ENCODE data around the gene TINCR. TPM values are rescaled to one million over a fixed set of nuclear protein-coding genes. Genes with fewer than 3 reads are reported as not detected.

The TINCR gene
- total and polyA plus RNA-seq, 7 experiments from 2014 or later: 0.70 to 1.9 (median 0.97) TPM; not detected in 2

DNA sequence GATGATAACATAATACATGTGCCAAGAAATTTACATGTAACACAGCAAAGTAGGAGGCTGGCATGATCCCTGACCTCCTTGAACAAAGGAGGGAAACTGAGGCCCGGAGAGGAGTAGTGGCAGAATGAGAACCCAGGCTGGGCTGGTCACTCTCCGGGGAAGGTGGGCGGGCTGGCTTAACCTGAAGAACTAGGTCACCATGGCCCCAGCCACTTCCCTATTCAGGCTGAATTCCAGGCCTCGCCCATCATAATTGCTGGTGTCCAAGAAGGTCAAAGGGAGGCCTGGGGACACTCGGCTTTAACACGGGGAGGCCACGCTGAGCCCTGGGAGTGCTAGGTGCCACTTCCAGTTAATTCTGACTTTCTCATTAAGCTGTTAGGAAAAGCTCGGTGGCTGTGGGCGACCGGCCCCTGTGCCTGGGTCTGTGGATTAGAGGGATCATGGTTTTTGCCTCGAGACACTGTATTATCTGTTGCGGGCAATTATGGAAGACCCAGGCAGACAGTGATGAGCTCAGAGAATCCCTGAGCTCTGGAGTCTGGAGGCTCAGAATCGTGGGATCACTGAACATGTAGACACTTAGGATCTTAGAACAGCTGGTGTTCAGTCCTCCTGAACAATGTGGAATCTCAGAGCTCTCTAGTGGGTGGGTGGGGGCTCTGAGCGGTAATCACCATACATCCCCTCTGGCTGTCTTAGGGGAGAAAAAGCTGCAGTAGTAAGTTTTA, 5.0 kb upstream of the TINCR start:
- Mint-ChIP-seq H3K4me1 (peaks cover under 1 to 2% (median 2%) of the 10 kb centered on the region in 7 donors), H3K27ac (no peak overlapping the region), H3K9me3 (no peaks in the 10 kb centered on the region), H3K36me3 (no peaks in the 10 kb centered on the region), H3K4me3 (no peak overlapping the region), H3K27me3 (peaks cover 0 to 10% (median 7%) of the 10 kb centered on the region in 5 donors)
- no peaks in the 10 kb centered on the region for H3K4me1 ChIP-seq (ENCODE audit: control insufficient read depth in 2 of 2, insufficient read depth in 2 of 2, low read length in 2 of 2)
- H3K9me3 ChIP-seq (ENCODE audit: control insufficient read depth in 2 of 3, low read length in 3 of 3): no peaks in the 10 kb centered on the region
- H3K4me3 ChIP-seq (ENCODE audit: low read length): no peak overlapping the region
- no peak overlapping the region for H3K27ac ChIP-seq (ENCODE audit: low read depth, low read length)
- ATAC-seq: no peak
- intact Hi-C loops (cut with micrococcal nuclease): no loop called here
- H3K27me3 ChIP-seq (ENCODE audit: control insufficient read depth in 2 of 2, insufficient read depth in 2 of 2, low read length in 2 of 2): no peaks in the 10 kb centered on the region
- ChIA-PET CTCF (no interaction called here), POLR2A (no interaction called here)
- no peak for DNase-seq
- H3K36me3 ChIP-seq (ENCODE audit: control insufficient read depth in 2 of 3, insufficient read depth in 3 of 3, low read length in 3 of 3): no peaks in the 10 kb centered on the region

DNA sequence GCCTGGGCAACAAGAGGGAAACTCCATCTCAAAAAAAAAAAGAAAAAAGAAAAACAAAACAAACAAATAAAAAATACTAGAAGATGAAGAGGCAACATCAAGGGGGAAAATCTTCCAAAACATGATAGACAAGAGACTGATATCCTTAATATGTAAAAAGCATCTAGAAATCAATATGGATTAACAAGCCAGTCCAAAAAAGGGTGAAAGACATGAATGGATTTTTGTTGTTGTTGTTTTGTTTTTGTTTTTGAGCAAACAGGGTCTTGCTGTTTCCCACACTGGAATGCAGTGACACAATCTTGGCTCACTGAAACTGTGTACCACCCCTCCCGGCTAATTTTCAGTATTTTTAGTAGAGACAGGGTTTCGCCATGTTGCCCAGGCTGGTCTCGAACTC, 4.0 kb upstream of the TINCR start:
- no peak overlapping the region for H3K4me3 ChIP-seq (ENCODE audit: low read length)
- ChIA-PET POLR2A (no interaction called here), CTCF (no interaction called here)
- Mint-ChIP-seq H3K27ac (no peak overlapping the region), H3K4me3 (no peak overlapping the region), H3K9me3 (no peaks in the 10 kb centered on the region), H3K4me1 (peaks cover 0 to 2% (median 0%) of the 10 kb centered on the region in 7 donors), H3K27me3 (peaks cover 0 to 10% (median 7%) of the 10 kb centered on the region in 5 donors), H3K36me3 (no peaks in the 10 kb centered on the region)
- no peak for DNase-seq
- no peaks in the 10 kb centered on the region for H3K4me1 ChIP-seq (ENCODE audit: control insufficient read depth in 2 of 2, insufficient read depth in 2 of 2, low read length in 2 of 2)
- intact Hi-C loops (cut with micrococcal nuclease): no loop called here
- H3K9me3 ChIP-seq (ENCODE audit: control insufficient read depth in 2 of 3, low read length in 3 of 3): no peaks in the 10 kb centered on the region
- H3K27me3 ChIP-seq (ENCODE audit: control insufficient read depth in 2 of 2, insufficient read depth in 2 of 2, low read length in 2 of 2): peaks cover 0 to 5% of the 10 kb centered on the region in 2 donors
- no peaks in the 10 kb centered on the region for H3K36me3 ChIP-seq (ENCODE audit: control insufficient read depth in 2 of 3, insufficient read depth in 3 of 3, low read length in 3 of 3)
- no peak for ATAC-seq
- no peak overlapping the region for H3K27ac ChIP-seq (ENCODE audit: low read depth, low read length)

- Histone ChIP-seq H3K27me3 (ENCODE audit: control insufficient read depth in 2 of 2, insufficient read depth in 2 of 2, low read length in 2 of 2) (peaks cover 3 to 14% of the 10 kb centered on the region in 2 donors), H3K4me1 (ENCODE audit: control insufficient read depth in 2 of 2, insufficient read depth in 2 of 2, low read length in 2 of 2) (no peaks in the 10 kb centered on the region), H3K36me3 (ENCODE audit: control insufficient read depth in 2 of 3, insufficient read depth in 3 of 3, low read length in 3 of 3) (no peaks in the 10 kb centered on the region), H3K9me3 (ENCODE audit: control insufficient read depth in 2 of 3, low read length in 3 of 3) (no peaks in the 10 kb centered on the region), H3K4me3 (ENCODE audit: low read length) (no peak overlapping the region), H3K27ac (ENCODE audit: low read depth, low read length) (no peak overlapping the region)
- peaks cover 4 to 24% (median 11%) of the 10 kb centered on the region in 5 donors for H3K27me3 Mint-ChIP-seq
- ChIA-PET CTCF (no interaction called here), POLR2A (no interaction called here)
- intact Hi-C loops (cut with micrococcal nuclease): no loop called here
- DNase-seq (no peak), ATAC-seq (no peak)
- H3K36me3 Mint-ChIP-seq: no peaks in the 10 kb centered on the region
- H3K27ac Mint-ChIP-seq: no peak overlapping the region
- H3K4me1 Mint-ChIP-seq: peaks cover 0 to 2% (median 0%) of the 10 kb centered on the region in 7 donors
- peaks cover 0 to 6% (median 0%) of the 10 kb centered on the region in 11 donors for H3K9me3 Mint-ChIP-seq
- peak overlapping the region in 1 of 10 donors; percentile 12 for H3K4me3 Mint-ChIP-seq
Measured at GRCh38 chr19:5567970-5568407, 236 bp upstream of the TINCR start.

DNA sequence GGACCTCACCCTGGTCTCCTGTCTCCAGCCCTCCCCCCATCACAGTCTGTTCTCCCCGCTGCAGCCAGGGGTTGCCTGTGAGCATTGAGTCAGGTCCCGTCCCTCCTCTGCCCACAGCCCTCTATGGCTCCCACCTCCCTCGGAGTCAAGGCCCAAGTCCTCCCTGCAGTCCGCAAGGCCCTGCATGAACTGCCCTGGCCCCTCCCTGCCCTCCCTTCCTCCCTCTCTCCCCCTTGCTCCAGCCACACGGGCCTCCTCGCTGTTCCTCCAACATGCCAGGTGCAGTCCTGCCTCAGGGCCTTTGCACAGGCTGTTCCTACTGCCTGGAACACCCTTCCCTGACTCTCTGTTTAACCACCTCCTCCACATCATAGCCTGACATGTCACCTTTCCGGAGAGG, 2.8 kb downstream of the TINCR start:
- POLR2A ChIA-PET: no interaction called here
- intact Hi-C loops (cut with micrococcal nuclease): no loop called here
- H3K27me3 Mint-ChIP-seq: peaks cover 8 to 39% (median 31%) of the 10 kb centered on the region in 5 donors
- H3K4me1 ChIP-seq (ENCODE audit: control insufficient read depth in 2 of 2, insufficient read depth in 2 of 2, low read length in 2 of 2): no peaks in the 10 kb centered on the region
- no peak overlapping the region for H3K4me3 ChIP-seq (ENCODE audit: low read length)
- H3K9me3 Mint-ChIP-seq: peaks cover 0 to 22% (median 8%) of the 10 kb centered on the region in 11 donors
- H3K4me3 Mint-ChIP-seq: no peak overlapping the region
- DNase-seq (no peak), ATAC-seq (no peak)
- CTCF ChIA-PET: no interaction called here
- peaks cover 0 to 4% (median 0%) of the 10 kb centered on the region in 7 donors for H3K4me1 Mint-ChIP-seq
- no peak overlapping the region for H3K27ac Mint-ChIP-seq
- H3K9me3 ChIP-seq (ENCODE audit: control insufficient read depth in 2 of 3, low read length in 3 of 3): peaks cover 0 to 11% (median 0%) of the 10 kb centered on the region in 3 experiments
- no peak overlapping the region for H3K27ac ChIP-seq (ENCODE audit: low read depth, low read length)
- H3K27me3 ChIP-seq (ENCODE audit: control insufficient read depth in 2 of 2, insufficient read depth in 2 of 2, low read length in 2 of 2): peaks cover 3 to 14% of the 10 kb centered on the region in 2 donors
- H3K36me3 ChIP-seq (ENCODE audit: control insufficient read depth in 2 of 3, insufficient read depth in 3 of 3, low read length in 3 of 3): peaks cover 0 to 3% (median 0%) of the 10 kb centered on the region in 3 experiments
- H3K36me3 Mint-ChIP-seq: peaks cover 0 to 8% (median 3%) of the 10 kb centered on the region in 5 donors

DNA sequence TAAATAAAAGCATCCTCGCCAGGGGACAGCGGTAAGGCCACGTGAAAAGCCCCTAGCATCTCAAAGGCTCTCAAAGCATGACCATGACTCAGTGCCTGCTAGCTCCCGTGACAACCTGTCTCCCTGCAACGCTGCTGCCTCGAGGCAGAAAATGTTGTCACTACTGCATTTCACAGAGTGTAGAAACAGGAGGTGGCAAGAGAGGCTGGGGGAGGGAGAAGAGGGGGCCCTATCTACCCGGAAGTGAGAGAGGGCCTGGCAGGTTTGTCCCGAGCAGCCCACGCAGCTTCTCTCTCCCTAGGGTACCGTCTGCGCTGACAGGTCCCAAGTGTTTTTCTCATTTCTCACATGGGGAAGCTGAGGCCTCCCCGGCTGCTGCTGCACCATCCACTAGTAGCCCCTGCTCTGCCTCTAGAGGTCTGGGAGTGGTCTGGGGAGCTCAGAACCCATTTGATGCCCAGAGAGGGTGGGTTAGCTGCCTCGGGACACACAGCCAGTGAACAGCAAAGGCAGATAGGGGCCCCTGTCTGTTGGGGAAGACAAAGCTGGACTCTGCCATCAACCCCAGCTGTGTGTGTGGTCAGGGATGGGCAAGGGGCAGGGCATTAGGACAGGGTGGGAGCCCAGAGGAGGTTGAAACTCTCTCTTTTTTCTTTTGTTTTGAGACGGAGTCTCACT, 3.7 kb downstream of the TINCR start:
- H3K36me3 Mint-ChIP-seq: peaks cover 0 to 8% (median 3%) of the 10 kb centered on the region in 5 donors
- intact Hi-C loops (cut with micrococcal nuclease): no loop called here
- H3K4me1 Mint-ChIP-seq: peaks cover 0 to 3% (median 0%) of the 10 kb centered on the region in 7 donors
- Histone ChIP-seq H3K36me3 (ENCODE audit: control insufficient read depth in 2 of 3, insufficient read depth in 3 of 3, low read length in 3 of 3) (peaks cover 0 to 3% (median 0%) of the 10 kb centered on the region in 3 experiments), H3K27ac (ENCODE audit: low read depth, low read length) (no peak overlapping the region), H3K9me3 (ENCODE audit: control insufficient read depth in 2 of 3, low read length in 3 of 3) (peaks cover 0 to 11% (median 0%) of the 10 kb centered on the region in 3 experiments), H3K4me3 (ENCODE audit: low read length) (no peak overlapping the region), H3K4me1 (ENCODE audit: control insufficient read depth in 2 of 2, insufficient read depth in 2 of 2, low read length in 2 of 2) (no peaks in the 10 kb centered on the region), H3K27me3 (ENCODE audit: control insufficient read depth in 2 of 2, insufficient read depth in 2 of 2, low read length in 2 of 2) (peaks cover 3 to 14% of the 10 kb centered on the region in 2 donors)
- POLR2A ChIA-PET: no interaction called here
- ATAC-seq: no peak
- H3K27me3 Mint-ChIP-seq: peaks cover 8 to 34% (median 26%) of the 10 kb centered on the region in 5 donors
- H3K27ac Mint-ChIP-seq: no peak overlapping the region
- DNase-seq: no peak
- H3K9me3 Mint-ChIP-seq: peaks cover 0 to 22% (median 8%) of the 10 kb centered on the region in 11 donors
- CTCF ChIA-PET: no interaction called here
- H3K4me3 Mint-ChIP-seq: no peak overlapping the region

GRCh38 chr19:5563008-5563431, 4.7 kb downstream of the TINCR start:
- no peak overlapping the region for H3K4me3 ChIP-seq (ENCODE audit: low read length)
- H3K27ac ChIP-seq (ENCODE audit: low read depth, low read length): no peak overlapping the region
- Mint-ChIP-seq H3K9me3 (peaks cover 0 to 22% (median 8%) of the 10 kb centered on the region in 11 donors), H3K36me3 (peaks cover 0 to 8% (median 4%) of the 10 kb centered on the region in 5 donors), H3K27ac (no peak overlapping the region), H3K27me3 (peaks cover 6 to 38% (median 30%) of the 10 kb centered on the region in 5 donors), H3K4me3 (no peak overlapping the region), H3K4me1 (peaks cover 0 to 2% (median 0%) of the 10 kb centered on the region in 7 donors)
- ChIA-PET POLR2A (no interaction called here), CTCF (no interaction called here)
- peaks cover 0 to 3% (median 0%) of the 10 kb centered on the region in 3 experiments for H3K36me3 ChIP-seq (ENCODE audit: control insufficient read depth in 2 of 3, insufficient read depth in 3 of 3, low read length in 3 of 3)
- intact Hi-C loops (cut with micrococcal nuclease): no loop called here
- no peaks in the 10 kb centered on the region for H3K4me1 ChIP-seq (ENCODE audit: control insufficient read depth in 2 of 2, insufficient read depth in 2 of 2, low read length in 2 of 2)
- peaks cover 0 to 11% (median 0%) of the 10 kb centered on the region in 3 experiments for H3K9me3 ChIP-seq (ENCODE audit: control insufficient read depth in 2 of 3, low read length in 3 of 3)
- ATAC-seq (no peak), DNase-seq (no peak)
- peaks cover 3 to 14% of the 10 kb centered on the region in 2 donors for H3K27me3 ChIP-seq (ENCODE audit: control insufficient read depth in 2 of 2, insufficient read depth in 2 of 2, low read length in 2 of 2)
